Naive thymus-derived CD4-positive, alpha-beta T cell (primary cell): Measurements from ENCODE around the gene KAZN. TPM values are rescaled to one million over a fixed set of nuclear protein-coding genes. Genes with fewer than 3 reads are reported as not detected.
"Not testable (repeated sequence)": the region's sequence is repeated elsewhere in the genome, so short reads cannot be mapped to it uniquely, and the experiment has no call there.

Source experiments
- ATAC-seq: fragments of 150-1000 bp; cut with Tn5 transposase; 2 replicates; pipeline ENCODE4 v1.10.0; 2021; ENCODE audit warnings: mild to moderate bottlenecking, moderate library complexity
- CTCF ChIA-PET: fragments of 350-600 bp; sonication (Branson Sonifier 250); formaldehyde crosslinking; loops from one replicate; lab custom pipeline; 2021; ENCODE audit warnings: antibody characterized with exemption; lab: Charles Lee
- POLR2A ChIA-PET: fragments of 350-600 bp; sonication (Branson Sonifier 250); formaldehyde crosslinking; loops from one replicate; lab custom pipeline; 2021; ENCODE audit warnings: antibody characterized with exemption, inconsistent platforms; lab: Charles Lee
- DNase-seq, 9 donors: peaks; one replicate each; pipeline versions ENCODE4 v3.0.0 to v3.0.0-alpha.2; 2020 to 2022; ENCODE audit warnings: mixed read lengths in 1 of 9
- H3K27ac ChIP-seq: one replicate; pipeline ENCODE4 v1.7.0; 2013; ENCODE audit warnings: mild to moderate bottlenecking, low read depth, low read length, moderate library complexity
- H3K27me3 ChIP-seq, 2 donors: one replicate each; pipeline ENCODE4 v1.7.0; 2013; ENCODE audit warnings: low read length in 2 of 2, mild to moderate bottlenecking in 2 of 2, moderate library complexity in 2 of 2; ENCODE audit not compliant: control insufficient read depth in 2 of 2, insufficient read depth in 2 of 2
- H3K36me3 ChIP-seq, 3 experiments: 1 replicate in 2 of 3; 2 replicates in 1 of 3; pipeline ENCODE4 v1.7.0; 2013; ENCODE audit warnings: low read length in 3 of 3, mild to moderate bottlenecking in 3 of 3, moderate library complexity in 1 of 3; ENCODE audit not compliant: insufficient read depth in 3 of 3, control insufficient read depth in 2 of 3
- H3K4me1 ChIP-seq, 2 donors: one replicate each; pipeline ENCODE4 v1.7.0; 2013; ENCODE audit warnings: low read length in 2 of 2, mild to moderate bottlenecking in 2 of 2, moderate library complexity in 1 of 2; ENCODE audit not compliant: control insufficient read depth in 2 of 2, insufficient read depth in 2 of 2
- H3K4me3 ChIP-seq: 2 replicates; pipeline ENCODE4 v1.7.0; 2013; ENCODE audit warnings: mild to moderate bottlenecking, low read length
- H3K9me3 ChIP-seq, 3 experiments: 1 replicate in 2 of 3; 2 replicates in 1 of 3; pipeline ENCODE4 v1.7.0; 2013; ENCODE audit warnings: low read length in 3 of 3; ENCODE audit not compliant: control insufficient read depth in 2 of 3
- H3K27ac Mint-ChIP-seq, 9 donors: one replicate each; pipeline ENCODE4 v1.8.0; 2020 to 2022; ENCODE audit warnings: mixed read lengths in 9 of 9, mild to moderate bottlenecking in 8 of 9, moderate library complexity in 5 of 9, inconsistent platforms in 2 of 9
- H3K27me3 Mint-ChIP-seq, 5 donors: one replicate each; pipeline ENCODE4 v1.8.0; 2021 to 2022; ENCODE audit warnings: mixed read lengths in 5 of 5, mild to moderate bottlenecking in 1 of 5
- H3K36me3 Mint-ChIP-seq, 5 donors: one replicate each; pipeline ENCODE4 v1.8.0; 2020 to 2022; ENCODE audit warnings: mixed read lengths in 5 of 5, mild to moderate bottlenecking in 3 of 5, inconsistent platforms in 1 of 5
- H3K4me1 Mint-ChIP-seq, 7 donors: one replicate each; pipeline ENCODE4 v1.8.0; 2020 to 2022; ENCODE audit warnings: mixed read lengths in 7 of 7, mild to moderate bottlenecking in 3 of 7, inconsistent platforms in 1 of 7
- H3K4me3 Mint-ChIP-seq, 10 donors: one replicate each; pipeline ENCODE4 v1.8.0; 2020 to 2022; ENCODE audit warnings: mild to moderate bottlenecking in 10 of 10, mixed read lengths in 10 of 10, moderate library complexity in 6 of 10, inconsistent platforms in 2 of 10
- H3K9me3 Mint-ChIP-seq, 11 donors: one replicate each; pipeline ENCODE4 v1.8.0; 2020 to 2022; ENCODE audit warnings: mixed read lengths in 11 of 11, mild to moderate bottlenecking in 4 of 11, inconsistent platforms in 1 of 11, moderate library complexity in 1 of 11
- intact Hi-C, 2 donors: fragments of 100-400 bp; cut with micrococcal nuclease; formaldehyde crosslinking; loops; one replicate each; pipeline ENCODE4 v1.15.1; 2023
- polyA plus RNA-seq, 2 donors: library from polyadenylated mRNA; unstranded; fragments of 300-500 nt; fragmentation: Illumina TruSeq; gene quantifications; one replicate each; pipeline ENCODE4 v1.2.3, GENCODE V29; 2021
- total RNA-seq, 6 experiments: library from RNA in 5 of 6; stranded (reverse) in 5 of 6; gene quantifications; 1 replicate in 5 of 6; 2 replicates in 1 of 6; pipeline ENCODE4 v1.2.3 and lab custom pipeline; 2021 to 2026

KAZN gene
- total and polyA plus RNA-seq, 7 experiments from 2014 or later: 0.08 to 0.87 (median 0.30) TPM

- Mint-ChIP-seq H3K9me3 (peaks cover 0 to 12% (median 0%) of the 10 kb centered on the region in 11 donors), H3K27me3 (peaks cover 58 to 69% (median 63%) of the 10 kb centered on the region in 5 donors)
- H3K27me3 ChIP-seq, CTCF ChIA-PET, intact Hi-C loops, H3K4me1 ChIP-seq, H3K27ac ChIP-seq, H3K9me3 ChIP-seq, H3K4me3 Mint-ChIP-seq, H3K4me3 ChIP-seq, DNase-seq, H3K36me3 ChIP-seq, H3K36me3 Mint-ChIP-seq, POLR2A ChIA-PET, H3K4me1 Mint-ChIP-seq, ATAC-seq, H3K27ac Mint-ChIP-seq: not testable (repeated sequence)
These were observed 537.1 kb downstream of the KAZN start for GRCh38 chr1:15135604-15136003.

GRCh38 chr1:15137809-15138208 lies 539.3 kb downstream of the KAZN start:
- H3K27ac Mint-ChIP-seq: no peak overlapping the region
- peak; percentile 73 for ATAC-seq
- Histone ChIP-seq H3K36me3 (no peaks in the 10 kb centered on the region), H3K9me3 (no peaks in the 10 kb centered on the region), H3K27me3 (no peaks in the 10 kb centered on the region), H3K4me3 (no peak overlapping the region), H3K4me1 (no peaks in the 10 kb centered on the region), H3K27ac (no peak overlapping the region)
- no peak for DNase-seq
- ChIA-PET POLR2A (no interaction called here), CTCF (interaction anchor here (1.1 kb wide), 1 partner anchor 9 kb away, joined by 4 read pairs; no protein-coding TSS in a partner anchor)
- peaks cover 0 to 10% (median 0%) of the 10 kb centered on the region in 5 donors for H3K36me3 Mint-ChIP-seq
- peaks cover 61 to 80% (median 71%) of the 10 kb centered on the region in 5 donors for H3K27me3 Mint-ChIP-seq
- H3K9me3 Mint-ChIP-seq: peaks cover 0 to 15% (median 2%) of the 10 kb centered on the region in 11 donors
- H3K4me1 Mint-ChIP-seq: peaks cover 0 to 6% (median 0%) of the 10 kb centered on the region in 7 donors
- no peak overlapping the region for H3K4me3 Mint-ChIP-seq
- intact Hi-C loops: no loop called here

GRCh38 chr1:15139654-15140350 lies 541.3 kb downstream of the KAZN start:
- CTCF ChIA-PET: no interaction called here
- H3K27me3 Mint-ChIP-seq: peaks cover 53 to 74% (median 69%) of the 10 kb centered on the region in 5 donors
- POLR2A ChIA-PET: no interaction called here
- H3K36me3 Mint-ChIP-seq: peaks cover 0 to 10% (median 0%) of the 10 kb centered on the region in 5 donors
- intact Hi-C loops: no loop called here
- H3K27me3 ChIP-seq: no peaks in the 10 kb centered on the region
- H3K9me3 ChIP-seq: no peaks in the 10 kb centered on the region
- peaks cover 0 to 9% (median 3%) of the 10 kb centered on the region in 11 donors for H3K9me3 Mint-ChIP-seq
- H3K4me1 Mint-ChIP-seq: peaks cover 0 to 6% (median 0%) of the 10 kb centered on the region in 7 donors
- no peak for ATAC-seq
- DNase-seq: no peak
- H3K27ac Mint-ChIP-seq: no peak overlapping the region
- H3K4me3 Mint-ChIP-seq: no peak overlapping the region
- no peak overlapping the region for H3K4me3 ChIP-seq
- no peaks in the 10 kb centered on the region for H3K4me1 ChIP-seq
- no peak overlapping the region for H3K27ac ChIP-seq
- H3K36me3 ChIP-seq: no peaks in the 10 kb centered on the region

- Histone ChIP-seq H3K27ac (no peak overlapping the region), H3K4me3 (no peak overlapping the region), H3K9me3 (no peaks in the 10 kb centered on the region), H3K27me3 (no peaks in the 10 kb centered on the region), H3K4me1 (no peaks in the 10 kb centered on the region), H3K36me3 (no peaks in the 10 kb centered on the region)
- Mint-ChIP-seq H3K36me3 (peaks cover 0 to 7% (median 0%) of the 10 kb centered on the region in 5 donors), H3K4me3 (no peak overlapping the region), H3K27ac (no peak overlapping the region), H3K9me3 (peaks cover 0 to 7% (median 2%) of the 10 kb centered on the region in 11 donors), H3K4me1 (peaks cover 0 to 6% (median 0%) of the 10 kb centered on the region in 7 donors), H3K27me3 (peaks cover 51 to 71% (median 66%) of the 10 kb centered on the region in 5 donors)
- CTCF ChIA-PET: interaction anchor here (0.7 kb wide), 1 partner anchor 14 kb away, joined by 3 read pairs; no protein-coding TSS in a partner anchor
- intact Hi-C loops: loop anchor here in 1 of 2 donors (1.0 kb wide), 1 partner anchor 21 kb away; no protein-coding TSS in a partner anchor
- DNase-seq (no peak), ATAC-seq (peak; percentile 19)
- POLR2A ChIA-PET: no interaction called here
These were observed 543.6 kb downstream of the KAZN start for GRCh38 chr1:15141935-15142539.

- ATAC-seq (no peak), DNase-seq (no peak)
- no peaks in the 10 kb centered on the region for H3K36me3 ChIP-seq
- CTCF ChIA-PET: interaction anchor here (0.6 kb wide), 1 partner anchor 157 kb away, joined by 5 read pairs; no protein-coding TSS in a partner anchor
- Mint-ChIP-seq H3K36me3 (peaks cover 0 to 5% (median 0%) of the 10 kb centered on the region in 5 donors), H3K9me3 (peaks cover 0 to 7% (median 5%) of the 10 kb centered on the region in 11 donors), H3K4me3 (no peak overlapping the region), H3K27me3 (peaks cover 49 to 76% (median 64%) of the 10 kb centered on the region in 5 donors), H3K27ac (no peak overlapping the region), H3K4me1 (no peaks in the 10 kb centered on the region)
- no peaks in the 10 kb centered on the region for H3K4me1 ChIP-seq
- POLR2A ChIA-PET: no interaction called here
- H3K27me3 ChIP-seq: no peaks in the 10 kb centered on the region
- H3K27ac ChIP-seq: no peak overlapping the region
- no peaks in the 10 kb centered on the region for H3K9me3 ChIP-seq
- H3K4me3 ChIP-seq: no peak overlapping the region
- intact Hi-C loops: no loop called here
These were observed 546.8 kb downstream of the KAZN start for GRCh38 chr1:15145327-15145726.

- no peaks in the 10 kb centered on the region for H3K27me3 ChIP-seq
- H3K4me3 ChIP-seq: no peak overlapping the region
- CTCF ChIA-PET: no interaction called here
- DNase-seq (no peak), ATAC-seq (no peak)
- H3K4me1 Mint-ChIP-seq: no peaks in the 10 kb centered on the region
- H3K27me3 Mint-ChIP-seq: peaks cover 51 to 80% (median 64%) of the 10 kb centered on the region in 5 donors
- no peak overlapping the region for H3K4me3 Mint-ChIP-seq
- intact Hi-C loops: no loop called here
- H3K36me3 Mint-ChIP-seq: peaks cover 0 to 5% (median 0%) of the 10 kb centered on the region in 5 donors
- H3K27ac ChIP-seq: no peak overlapping the region
- H3K9me3 ChIP-seq: no peaks in the 10 kb centered on the region
- no peaks in the 10 kb centered on the region for H3K36me3 ChIP-seq
- H3K27ac Mint-ChIP-seq: no peak overlapping the region
- peaks cover 0 to 10% (median 4%) of the 10 kb centered on the region in 11 donors for H3K9me3 Mint-ChIP-seq
- POLR2A ChIA-PET: no interaction called here
- no peaks in the 10 kb centered on the region for H3K4me1 ChIP-seq
These were observed 547.7 kb downstream of the KAZN start for GRCh38 chr1:15146142-15146680.
